Ovary (tissue), 3 donors: ENCODE results near the gene FRMD4A.

Experiments used
- CTCF ChIP-seq, 3 donors: fragments of 450-650 bp in 2 of 3; fragments of 200-600 bp in 1 of 3; IDR thresholded peaks; one replicate each; pipeline versions ENCODE4 v1.5.1 to v1.8.0; 2016 to 2022; ENCODE audit warnings: antibody characterized with exemption in 3 of 3, mild to moderate bottlenecking in 1 of 3
- POLR2A ChIP-seq: fragments of 450-650 bp; IDR thresholded peaks from one replicate; pipeline ENCODE4 v1.6.1; 2017; ENCODE audit warnings: antibody characterized with exemption, mild to moderate bottlenecking, moderate library complexity
- donor health status: DM: no; HTN: no; CAD: no.

- TF ChIP-seq CTCF (IDR thresholded peaks at IDR 0.05): no peak
- TF ChIP-seq POLR2A: no peak
Measured at GRCh38 chr10:13827076-13827797, 503.5 kb downstream of the FRMD4A start.
